ENCODE results near the gene FAM83E. TPM values are rescaled to one million over a fixed set of nuclear protein-coding genes. Genes with fewer than 3 reads are reported as not detected.

The FAM83E gene
- total RNA-seq, 2 donors from 2014 or later: 2.8 to 8.8 TPM

GRCh38 chr19:48616041-48616436 lies 1.2 kb upstream of the FAM83E start:
- Histone ChIP-seq H3K27me3 (replicated peaks; ENCODE audit: insufficient read depth) (no peaks in the 10 kb centered on the region), H3K4me1 (replicated peaks) (peaks cover 26% of the 10 kb centered on the region), H3K4me3 (no peak overlapping the region), H3K36me3 (peaks cover 16 to 21% of the 10 kb centered on the region in 2 donors), H3K9me3 (no peaks in the 10 kb centered on the region), H3K27ac (peak overlapping the region in 1 of 2 donors; percentile 88)
- 80% methylated on average over 16 of the region's 16 CpGs for WGBS
- TF ChIP-seq, protein P1, sequence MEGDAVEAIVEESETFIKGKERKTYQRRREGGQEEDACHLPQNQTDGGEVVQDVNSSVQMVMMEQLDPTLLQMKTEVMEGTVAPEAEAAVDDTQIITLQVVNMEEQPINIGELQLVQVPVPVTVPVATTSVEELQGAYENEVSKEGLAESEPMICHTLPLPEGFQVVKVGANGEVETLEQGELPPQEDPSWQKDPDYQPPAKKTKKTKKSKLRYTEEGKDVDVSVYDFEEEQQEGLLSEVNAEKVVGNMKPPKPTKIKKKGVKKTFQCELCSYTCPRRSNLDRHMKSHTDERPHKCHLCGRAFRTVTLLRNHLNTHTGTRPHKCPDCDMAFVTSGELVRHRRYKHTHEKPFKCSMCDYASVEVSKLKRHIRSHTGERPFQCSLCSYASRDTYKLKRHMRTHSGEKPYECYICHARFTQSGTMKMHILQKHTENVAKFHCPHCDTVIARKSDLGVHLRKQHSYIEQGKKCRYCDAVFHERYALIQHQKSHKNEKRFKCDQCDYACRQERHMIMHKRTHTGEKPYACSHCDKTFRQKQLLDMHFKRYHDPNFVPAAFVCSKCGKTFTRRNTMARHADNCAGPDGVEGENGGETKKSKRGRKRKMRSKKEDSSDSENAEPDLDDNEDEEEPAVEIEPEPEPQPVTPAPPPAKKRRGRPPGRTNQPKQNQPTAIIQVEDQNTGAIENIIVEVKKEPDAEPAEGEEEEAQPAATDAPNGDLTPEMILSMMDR (IDR thresholded peaks at IDR 0.05): no peak
- TF ChIP-seq POLR2AphosphoS5 (IDR thresholded peaks at IDR 0.05) (no peak), POLR2A (IDR thresholded peaks at IDR 0.05) (no peak)
- no peak for DNase-seq (ENCODE audit: low spot score)
- intact Hi-C loops (cut with DNase I): no loop called here

- no peak for TF ChIP-seq POLR2A (IDR thresholded peaks at IDR 0.05)
- TF ChIP-seq POLR2AphosphoS5 (IDR thresholded peaks at IDR 0.05): no peak
- TF ChIP-seq, protein P1 (IDR thresholded peaks at IDR 0.05): no peak
- no peak overlapping the region for H3K4me3 ChIP-seq
- intact Hi-C loops (cut with DNase I): no loop called here
- H3K36me3 ChIP-seq: peaks cover 16 to 21% of the 10 kb centered on the region in 2 donors
- peaks cover 26% of the 10 kb centered on the region for H3K4me1 ChIP-seq (replicated peaks)
- WGBS: 61% methylated on average over 19 of the region's 19 CpGs
- no peaks in the 10 kb centered on the region for H3K27me3 ChIP-seq (replicated peaks; ENCODE audit: insufficient read depth)
- peak overlapping the region; percentile 61 to 88 for H3K27ac ChIP-seq
- H3K9me3 ChIP-seq: no peaks in the 10 kb centered on the region
- no peak for DNase-seq (ENCODE audit: low spot score)
These were observed 560 bp upstream of the FAM83E start for GRCh38 chr19:48615231-48616040.

DNA sequence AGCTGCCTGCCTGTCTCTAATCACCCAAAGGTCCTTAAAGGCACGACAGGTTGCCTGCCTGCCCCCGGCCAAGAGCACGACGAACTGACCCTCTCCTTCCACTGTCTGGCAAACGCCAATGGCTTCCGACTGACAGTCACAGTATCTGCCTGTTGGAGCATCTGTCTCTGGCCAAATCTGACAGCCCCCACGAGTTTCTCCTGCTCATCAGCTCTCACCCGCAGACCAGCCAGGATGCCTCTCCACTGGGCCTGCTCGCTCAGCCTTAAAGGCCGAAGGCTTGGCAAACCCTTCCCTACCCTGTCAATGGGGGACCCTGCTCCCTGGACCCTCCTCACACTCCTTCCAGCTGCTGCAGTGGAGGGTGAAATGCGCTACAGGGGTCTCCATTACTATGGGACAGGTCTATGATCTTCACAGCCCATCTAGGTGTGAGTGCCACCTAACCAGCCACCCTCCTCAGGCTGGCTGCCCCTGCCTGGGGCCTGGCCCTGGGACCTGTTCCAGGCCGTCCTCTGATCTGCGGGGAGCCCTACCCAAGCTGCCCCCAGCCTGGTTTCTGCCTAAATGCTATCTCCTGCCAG lies 932 bp downstream of the FAM83E start:
- peaks cover 16 to 21% of the 10 kb centered on the region in 2 donors for H3K36me3 ChIP-seq
- DNase-seq (ENCODE audit: low spot score): no peak
- no peaks in the 10 kb centered on the region for H3K9me3 ChIP-seq
- H3K4me3 ChIP-seq: no peak overlapping the region
- no peaks in the 10 kb centered on the region for H3K27me3 ChIP-seq (replicated peaks; ENCODE audit: insufficient read depth)
- TF ChIP-seq, protein P1 (IDR thresholded peaks at IDR 0.05): no peak
- TF ChIP-seq POLR2AphosphoS5 (IDR thresholded peaks at IDR 0.05): no peak
- no peak for TF ChIP-seq POLR2A (IDR thresholded peaks at IDR 0.05)
- WGBS: 77% methylated on average over 13 of the region's 13 CpGs
- intact Hi-C loops (cut with DNase I): no loop called here
- H3K4me1 ChIP-seq (replicated peaks): peaks cover 26% of the 10 kb centered on the region
- peak overlapping the region; percentile 61 to 88 for H3K27ac ChIP-seq

DNA sequence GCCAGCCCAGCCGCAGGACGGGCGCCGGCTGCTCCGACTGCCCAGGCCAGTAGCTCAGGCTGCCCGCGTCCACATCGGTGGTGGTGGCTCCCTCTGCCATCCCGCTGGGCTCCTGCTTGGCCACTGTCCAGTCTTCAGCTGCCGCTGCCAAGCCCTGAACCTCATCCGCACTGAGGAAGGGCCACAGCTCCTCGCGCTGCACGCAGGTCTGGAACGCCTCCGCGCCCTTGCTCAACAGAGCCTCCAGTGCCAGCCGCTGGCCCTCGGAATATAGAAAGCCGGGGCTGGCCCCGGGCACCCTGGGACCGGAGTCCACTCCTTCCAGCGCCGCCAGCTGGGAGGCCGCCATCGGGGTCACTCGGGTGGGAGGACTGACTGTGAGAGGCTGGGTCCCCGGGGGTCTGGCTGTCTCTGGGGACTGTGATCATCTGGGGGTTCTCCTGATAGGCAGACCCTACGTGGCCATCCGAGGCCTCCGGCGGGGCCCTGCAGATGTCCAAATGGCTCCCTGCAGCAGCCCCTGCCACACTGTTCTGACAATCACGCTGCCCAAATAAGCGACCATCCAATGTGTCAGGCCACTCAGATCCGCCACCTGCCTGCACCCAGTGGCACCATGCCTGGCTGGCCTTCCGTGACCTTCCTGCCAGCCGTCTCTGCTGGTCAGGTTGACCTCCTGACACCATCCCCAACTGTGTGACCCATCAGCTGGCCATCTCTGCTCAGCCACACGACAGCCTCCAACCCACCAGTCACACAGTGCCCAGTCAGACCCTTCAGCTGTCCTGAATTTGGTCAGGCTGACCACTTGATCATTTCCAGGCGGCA lies 1.6 kb downstream of the FAM83E start:
- intact Hi-C loops (cut with DNase I): no loop called here
- H3K4me3 ChIP-seq: no peak overlapping the region
- WGBS: 85% methylated on average over 32 of the region's 39 CpGs
- no peaks in the 10 kb centered on the region for H3K9me3 ChIP-seq
- H3K27ac ChIP-seq: no peak overlapping the region
- peaks cover 16 to 21% of the 10 kb centered on the region in 2 donors for H3K36me3 ChIP-seq
- peaks cover 26% of the 10 kb centered on the region for H3K4me1 ChIP-seq (replicated peaks)
- TF ChIP-seq POLR2A (IDR thresholded peaks at IDR 0.05) (no peak), POLR2AphosphoS5 (IDR thresholded peaks at IDR 0.05) (no peak)
- TF ChIP-seq, protein P1 (IDR thresholded peaks at IDR 0.05): no peak
- no peak for DNase-seq (ENCODE audit: low spot score)
- no peaks in the 10 kb centered on the region for H3K27me3 ChIP-seq (replicated peaks; ENCODE audit: insufficient read depth)

Measured in prostate gland (tissue), 2 donors.